NCI-H2227 (cell line): Measurements from ENCODE around the gene APOBR.
A peak's percentile ranks its signal among the peaks of the same experiment; 100 is the strongest.
"Not testable (repeated sequence)": the region's sequence is repeated elsewhere in the genome, so short reads cannot be mapped to it uniquely, and the experiment has no call there.

Experiments
- DNase-seq: peaks from one replicate; lab custom pipeline; 2025; ENCODE audit not compliant: unreplicated experiment; lab: John Stamatoyannopoulos, UW

The APOBR gene, protein sequence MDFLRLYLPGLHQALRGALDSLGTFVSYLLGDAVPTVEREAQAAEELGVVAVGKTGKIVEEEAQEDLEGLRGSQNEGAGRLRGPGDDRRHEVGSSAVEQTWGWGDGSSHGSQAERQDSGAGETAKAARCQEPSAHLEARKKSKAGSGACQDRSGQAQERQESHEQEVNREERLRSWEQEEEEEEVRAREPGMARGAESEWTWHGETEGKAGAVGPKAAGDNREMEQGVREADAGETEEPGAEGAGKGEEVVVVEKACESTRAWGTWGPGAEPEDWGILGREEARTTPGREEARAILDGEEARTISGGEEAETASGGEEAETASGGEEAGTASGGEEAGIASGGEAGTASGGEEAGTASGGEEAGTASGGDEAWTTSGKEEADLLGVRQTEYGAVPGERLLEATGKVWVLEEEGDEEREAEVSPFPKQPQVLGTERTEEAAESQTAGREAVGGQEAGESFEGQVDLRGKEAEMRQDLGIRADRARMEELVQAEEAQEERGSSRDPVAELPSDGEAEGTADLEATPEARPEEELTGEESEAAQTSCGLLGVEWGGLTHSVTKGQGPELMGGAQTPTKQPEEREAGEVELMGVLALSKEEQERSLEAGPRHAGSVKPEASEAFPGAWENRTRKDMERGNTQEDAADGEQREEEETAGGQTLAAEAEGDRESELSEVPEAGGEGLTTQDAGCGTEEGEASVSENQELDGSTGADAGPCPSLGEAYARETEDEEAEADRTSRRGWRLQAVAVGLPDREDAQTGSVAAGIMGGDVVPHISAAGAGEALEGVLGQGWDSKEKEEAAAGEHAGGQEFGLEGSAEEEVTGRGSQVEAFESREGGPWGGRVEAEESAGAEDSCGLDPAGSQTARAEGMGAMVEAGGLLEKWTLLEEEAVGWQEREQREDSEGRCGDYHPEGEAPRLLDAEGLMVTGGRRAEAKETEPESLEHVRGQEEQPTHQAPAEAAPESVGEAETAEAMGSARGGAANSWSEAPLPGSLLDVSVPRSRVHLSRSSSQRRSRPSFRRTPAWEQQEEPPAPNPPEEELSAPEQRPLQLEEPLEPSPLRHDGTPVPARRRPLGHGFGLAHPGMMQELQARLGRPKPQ

DNA sequence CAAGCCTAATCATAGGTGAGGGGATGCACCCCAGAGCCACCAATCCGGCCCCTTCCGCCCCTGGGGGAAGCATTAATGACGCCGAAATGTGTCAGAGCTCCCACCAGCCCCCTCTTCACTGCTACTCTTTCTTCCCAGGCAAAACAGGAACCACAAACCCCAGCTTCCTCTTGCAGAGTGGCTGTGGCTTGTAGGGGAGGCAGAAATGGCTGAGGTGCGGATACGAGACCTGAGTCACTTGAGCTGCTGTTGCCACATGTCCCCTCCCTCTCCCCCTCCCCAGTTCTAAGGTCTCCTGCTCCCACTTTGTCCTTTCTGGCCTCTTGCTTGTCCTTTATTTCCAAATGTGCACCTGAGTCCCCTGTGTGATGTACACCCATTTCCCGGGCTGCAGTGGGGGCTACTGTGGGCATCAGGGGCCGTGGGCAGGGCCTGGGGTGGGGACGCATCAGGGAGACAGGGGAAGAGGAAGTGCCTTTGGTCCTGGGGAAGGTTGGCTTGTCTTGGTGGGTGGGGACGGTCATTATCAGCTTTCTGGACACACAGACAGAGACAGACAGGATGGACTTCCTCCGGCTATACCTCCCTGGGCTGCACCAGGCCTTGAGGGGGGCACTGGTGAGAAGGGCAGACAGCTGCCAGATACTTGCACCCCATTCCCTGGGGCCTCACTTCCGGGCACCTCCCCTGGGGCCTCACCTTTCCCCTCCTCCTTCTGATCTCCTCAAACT is at the start of gene APOBR:
TSS of gene APOBR (plus strand) at position 523 of the 731 bp plus-strand sequence. CDS start at position 562, 39 bp downstream.
- no peak for DNase-seq

DNA sequence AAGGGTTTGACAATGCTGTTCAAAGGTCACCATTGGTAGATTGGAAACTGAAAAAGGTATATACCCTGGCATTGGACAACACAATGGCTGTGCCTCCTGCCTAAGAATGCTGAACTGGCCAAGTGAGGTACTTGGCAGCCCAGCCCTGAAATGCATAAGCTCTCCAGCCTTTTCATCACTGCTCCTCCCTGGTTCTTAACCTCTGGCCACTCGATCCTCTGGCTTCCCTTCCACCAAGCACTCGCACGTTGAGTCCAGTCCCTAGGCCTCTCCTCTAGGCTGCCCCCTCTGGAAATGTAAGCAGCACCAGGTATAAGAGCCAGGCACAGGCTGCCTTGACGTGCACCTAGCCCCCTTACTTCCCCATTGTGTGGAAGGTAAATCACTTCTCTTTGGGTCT is 48.1 kb upstream of the APOBR start:
- DNase-seq: not testable (repeated sequence)

DNA sequence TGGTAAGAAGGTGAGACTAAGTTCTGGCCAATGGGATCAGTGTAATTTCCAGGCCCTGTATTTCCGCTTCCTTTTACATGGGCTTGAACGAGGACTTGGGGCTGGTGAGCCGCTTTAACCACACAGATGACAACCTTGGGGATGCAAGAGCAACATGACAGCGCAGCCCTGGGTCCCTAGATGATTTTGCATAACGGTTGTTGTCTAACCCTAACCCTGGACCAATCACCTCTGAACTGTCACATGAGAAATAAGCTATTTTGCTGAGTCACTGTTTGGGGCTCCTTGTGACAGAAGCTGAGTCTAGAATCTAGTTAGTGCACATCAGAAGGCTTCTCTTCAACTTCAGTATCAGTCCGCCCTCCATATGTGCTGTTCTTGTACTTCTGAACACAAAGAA is 47.4 kb upstream of the APOBR start:
- not testable (repeated sequence) for DNase-seq

DNA sequence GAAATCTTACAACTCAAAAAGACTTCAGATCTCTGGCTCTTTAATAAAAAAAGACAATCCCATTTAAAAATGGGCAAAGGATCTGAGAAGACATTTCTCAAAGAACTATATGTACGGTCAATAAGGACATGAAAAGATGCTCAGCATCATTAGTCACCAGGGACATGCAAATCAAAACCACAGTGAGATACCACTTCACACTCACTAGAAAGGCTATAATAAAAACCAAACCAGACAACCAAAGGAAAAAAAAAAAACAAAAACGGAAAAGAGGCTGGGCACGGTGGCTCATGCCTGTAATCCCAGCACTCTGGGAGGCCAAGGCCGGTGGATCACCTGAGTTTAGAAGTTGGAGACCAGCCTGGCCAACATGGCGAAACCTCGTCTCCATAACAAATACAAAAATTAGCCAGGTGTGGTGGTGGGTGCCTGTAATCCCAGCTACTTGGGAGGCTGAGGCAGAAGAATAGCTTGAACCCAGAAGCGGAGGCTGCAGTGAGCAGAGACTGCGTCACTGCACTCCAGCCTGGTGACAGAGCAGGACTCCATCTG is 20.7 kb upstream of the APOBR start:
- DNase-seq: no peak

DNA sequence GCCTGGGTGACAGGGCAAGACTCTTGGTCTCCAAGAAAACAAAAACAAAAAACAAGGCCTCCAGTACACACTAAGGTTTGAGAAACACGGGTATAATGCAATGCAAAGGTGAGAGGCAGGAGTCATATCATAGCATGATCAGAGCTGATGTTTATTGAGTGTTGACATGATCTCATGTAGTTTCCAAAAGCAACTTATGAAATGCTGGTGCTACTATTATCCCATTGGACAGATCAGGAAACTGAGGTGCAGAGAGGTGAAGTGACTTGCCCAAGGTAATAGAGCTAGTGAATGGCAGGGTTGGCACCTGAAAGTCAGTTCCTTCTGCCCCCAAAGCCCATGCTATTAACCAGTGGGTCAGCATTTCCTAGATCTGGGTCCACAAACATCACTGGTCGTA is 19.2 kb upstream of the APOBR start:
- no peak for DNase-seq

GRCh38 chr16:28477311-28477920 is 17.0 kb upstream of the APOBR start:
- DNase-seq: no peak

GRCh38 chr16:28478506-28479180 is 15.8 kb upstream of the APOBR start:
- DNase-seq: no peak

DNA sequence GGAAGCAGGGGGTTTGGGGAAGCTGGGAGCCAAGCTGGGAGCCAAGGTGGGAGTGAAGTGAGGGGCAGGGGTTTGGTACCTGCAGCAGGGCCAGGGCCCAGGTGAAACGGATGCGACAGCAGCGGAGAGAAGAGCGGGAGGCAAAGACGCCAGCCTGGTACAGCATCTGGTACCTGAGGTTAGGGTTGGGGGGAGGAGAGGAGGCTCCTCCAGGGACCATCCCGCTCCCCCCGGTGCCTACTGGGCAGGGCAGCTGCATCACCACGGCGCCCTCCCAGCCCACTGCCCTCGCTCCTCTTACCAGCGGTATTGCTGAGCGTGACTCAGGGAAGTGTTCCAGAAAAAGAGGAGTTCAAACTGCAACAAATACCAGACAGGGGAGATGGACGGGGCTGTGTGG is 12.4 kb upstream of the APOBR start:
- no peak for DNase-seq

GRCh38 chr16:28483361-28483760 is 11.1 kb upstream of the APOBR start:
- not testable (repeated sequence) for DNase-seq

GRCh38 chr16:28486266-28486665 is 8.2 kb upstream of the APOBR start:
- DNase-seq: no peak

DNA sequence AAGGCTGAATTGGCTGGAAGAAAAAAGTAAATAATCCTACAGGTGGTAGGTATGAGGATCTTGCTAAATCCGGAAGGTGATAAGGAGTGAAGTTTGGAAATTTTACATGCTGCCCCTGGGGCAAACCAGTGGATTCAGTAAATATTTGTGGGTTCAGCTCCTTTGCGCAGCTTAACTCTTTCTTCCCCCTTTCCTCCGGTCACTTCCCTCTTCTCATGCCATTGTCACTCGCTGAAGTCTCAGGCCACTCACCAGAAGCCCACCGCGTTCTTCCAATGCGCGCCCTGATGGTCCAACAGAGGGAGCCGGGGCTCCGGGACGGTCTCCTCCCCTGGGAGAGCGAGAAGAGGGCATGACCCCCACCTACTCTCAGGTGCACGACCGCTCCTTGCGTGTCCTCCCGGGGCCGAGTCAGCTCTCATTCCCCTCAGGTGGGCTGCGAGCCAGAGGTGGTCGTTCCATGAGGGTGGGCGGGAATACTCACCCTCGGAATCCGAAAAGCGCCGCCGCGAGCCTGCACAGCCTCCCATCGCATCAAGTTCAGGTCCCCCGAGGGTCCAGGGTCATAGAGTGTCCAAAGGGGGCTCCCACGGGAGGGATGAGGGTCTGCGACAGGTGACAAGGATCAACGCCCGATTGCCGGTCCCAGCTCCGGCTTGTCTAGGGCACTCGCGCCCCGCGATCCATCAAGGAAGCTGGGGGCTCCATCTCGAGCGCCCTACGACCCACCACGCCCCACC is 3.0 kb upstream of the APOBR start:
- peak; percentile 31 for DNase-seq

GRCh38 chr16:28491970-28492474 is 2.4 kb upstream of the APOBR start, which contains the start of gene CLN3:
Gene CLN3, minus strand, starts transcription at chr16:28492074. Its CDS starts 315 bp downstream, at chr16:28491759.
- DNase-seq: peak; percentile 94

GRCh38 chr16:28492511-28492910 is 1.9 kb upstream of the APOBR start:
- DNase-seq: no peak

DNA sequence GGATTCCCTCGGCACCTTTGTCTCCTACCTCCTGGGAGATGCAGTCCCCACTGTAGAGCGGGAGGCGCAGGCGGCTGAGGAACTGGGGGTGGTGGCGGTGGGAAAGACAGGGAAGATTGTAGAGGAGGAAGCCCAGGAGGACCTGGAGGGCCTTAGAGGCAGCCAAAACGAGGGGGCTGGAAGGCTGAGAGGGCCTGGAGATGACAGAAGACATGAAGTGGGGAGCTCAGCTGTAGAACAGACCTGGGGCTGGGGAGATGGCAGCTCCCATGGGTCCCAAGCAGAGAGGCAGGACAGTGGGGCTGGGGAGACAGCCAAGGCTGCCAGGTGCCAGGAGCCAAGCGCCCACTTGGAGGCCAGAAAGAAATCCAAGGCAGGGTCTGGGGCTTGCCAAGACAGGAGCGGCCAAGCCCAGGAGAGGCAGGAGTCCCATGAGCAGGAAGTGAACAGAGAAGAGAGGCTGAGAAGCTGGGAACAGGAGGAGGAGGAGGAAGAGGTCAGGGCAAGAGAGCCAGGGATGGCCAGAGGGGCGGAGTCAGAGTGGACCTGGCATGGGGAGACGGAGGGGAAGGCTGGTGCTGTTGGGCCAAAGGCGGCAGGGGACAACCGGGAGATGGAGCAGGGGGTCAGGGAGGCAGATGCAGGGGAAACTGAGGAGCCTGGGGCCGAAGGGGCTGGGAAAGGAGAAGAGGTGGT is 803 bp downstream of the APOBR start:
- no peak for DNase-seq

DNA sequence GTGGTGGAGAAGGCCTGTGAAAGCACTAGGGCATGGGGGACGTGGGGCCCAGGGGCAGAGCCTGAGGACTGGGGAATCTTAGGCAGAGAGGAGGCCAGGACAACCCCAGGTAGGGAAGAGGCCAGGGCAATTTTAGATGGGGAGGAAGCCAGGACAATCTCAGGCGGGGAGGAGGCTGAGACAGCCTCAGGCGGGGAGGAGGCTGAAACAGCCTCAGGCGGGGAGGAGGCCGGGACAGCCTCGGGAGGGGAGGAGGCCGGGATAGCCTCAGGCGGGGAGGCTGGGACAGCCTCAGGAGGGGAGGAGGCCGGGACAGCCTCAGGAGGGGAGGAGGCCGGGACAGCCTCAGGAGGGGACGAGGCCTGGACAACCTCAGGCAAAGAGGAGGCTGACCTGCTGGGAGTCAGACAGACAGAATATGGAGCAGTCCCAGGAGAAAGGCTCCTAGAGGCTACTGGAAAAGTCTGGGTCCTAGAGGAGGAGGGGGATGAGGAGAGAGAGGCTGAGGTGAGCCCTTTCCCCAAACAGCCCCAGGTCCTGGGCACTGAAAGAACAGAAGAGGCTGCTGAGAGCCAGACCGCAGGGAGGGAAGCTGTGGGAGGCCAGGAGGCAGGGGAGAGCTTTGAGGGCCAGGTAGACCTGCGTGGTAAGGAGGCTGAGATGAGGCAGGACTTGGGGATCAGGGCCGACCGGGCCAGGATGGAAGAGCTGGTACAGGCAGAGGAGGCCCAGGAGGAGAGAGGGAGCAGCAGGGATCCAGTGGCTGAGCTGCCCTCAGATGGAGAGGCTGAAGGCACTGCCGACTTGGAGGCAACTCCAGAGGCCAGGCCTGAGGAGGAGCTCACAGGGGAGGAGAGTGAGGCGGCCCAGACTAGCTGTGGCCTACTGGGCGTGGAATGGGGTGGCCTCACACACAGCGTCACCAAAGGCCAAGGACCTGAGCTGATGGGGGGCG is 1.6 kb downstream of the APOBR start:
- DNase-seq: no peak

GRCh38 chr16:28496844-28497243 is 2.4 kb downstream of the APOBR start:
- no peak for DNase-seq

- DNase-seq: no peak
Measured at GRCh38 chr16:28497386-28497785, 2.9 kb downstream of the APOBR start.
